Measurements from ENCODE around the gene MAPK8.

The MAPK8 gene

DNA sequence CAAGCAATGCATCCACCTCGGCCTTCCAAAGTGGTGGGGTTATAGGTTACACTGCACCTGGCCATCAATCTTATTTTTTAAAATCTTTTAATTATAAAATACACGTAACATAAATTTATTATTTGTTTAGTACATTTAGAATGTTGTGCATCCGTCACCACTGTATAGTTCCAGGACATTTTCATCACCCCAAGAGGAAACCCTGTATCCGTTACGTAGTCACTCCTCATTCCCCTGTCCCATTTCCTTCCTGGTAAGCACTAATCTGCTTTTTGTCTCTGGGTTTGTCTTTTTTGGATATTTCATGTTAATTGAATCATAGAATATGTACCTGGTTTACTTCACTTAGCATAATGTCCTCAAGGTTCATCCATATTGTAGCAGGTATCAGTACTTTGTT lies 51.2 kb downstream of the MAPK8 start:
- POLR2A ChIA-PET, result no interaction called here
- DNase-seq (ENCODE audit: extremely low spot score), result no peak
- CTCF ChIA-PET, result no interaction called here
- TF ChIP-seq, protein P1, sequence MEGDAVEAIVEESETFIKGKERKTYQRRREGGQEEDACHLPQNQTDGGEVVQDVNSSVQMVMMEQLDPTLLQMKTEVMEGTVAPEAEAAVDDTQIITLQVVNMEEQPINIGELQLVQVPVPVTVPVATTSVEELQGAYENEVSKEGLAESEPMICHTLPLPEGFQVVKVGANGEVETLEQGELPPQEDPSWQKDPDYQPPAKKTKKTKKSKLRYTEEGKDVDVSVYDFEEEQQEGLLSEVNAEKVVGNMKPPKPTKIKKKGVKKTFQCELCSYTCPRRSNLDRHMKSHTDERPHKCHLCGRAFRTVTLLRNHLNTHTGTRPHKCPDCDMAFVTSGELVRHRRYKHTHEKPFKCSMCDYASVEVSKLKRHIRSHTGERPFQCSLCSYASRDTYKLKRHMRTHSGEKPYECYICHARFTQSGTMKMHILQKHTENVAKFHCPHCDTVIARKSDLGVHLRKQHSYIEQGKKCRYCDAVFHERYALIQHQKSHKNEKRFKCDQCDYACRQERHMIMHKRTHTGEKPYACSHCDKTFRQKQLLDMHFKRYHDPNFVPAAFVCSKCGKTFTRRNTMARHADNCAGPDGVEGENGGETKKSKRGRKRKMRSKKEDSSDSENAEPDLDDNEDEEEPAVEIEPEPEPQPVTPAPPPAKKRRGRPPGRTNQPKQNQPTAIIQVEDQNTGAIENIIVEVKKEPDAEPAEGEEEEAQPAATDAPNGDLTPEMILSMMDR (IDR thresholded peaks at IDR 0.05; ENCODE audit: control extremely low read depth, extremely low read depth, low read depth, missing control alignments), result no peak

- no peak for DNase-seq (ENCODE audit: extremely low spot score)
- ChIA-PET POLR2A (no interaction called here), CTCF (no interaction called here)
- TF ChIP-seq, protein P1 (IDR thresholded peaks at IDR 0.05; ENCODE audit: control extremely low read depth, extremely low read depth, low read depth, missing control alignments), result no peak
Measured at GRCh38 chr10:48358162-48358561, 51.7 kb downstream of the MAPK8 start.

- TF ChIP-seq, protein P1 (IDR thresholded peaks at IDR 0.05; ENCODE audit: control extremely low read depth, extremely low read depth, low read depth, missing control alignments), result no peak
- DNase-seq (ENCODE audit: extremely low spot score), result no peak
- ChIA-PET CTCF (interaction anchor here (1.3 kb wide), 1 partner anchor 297 kb away, joined by 8 read pairs; no protein-coding TSS in a partner anchor), POLR2A (no interaction called here)
Measured at GRCh38 chr10:48358838-48359237, 52.4 kb downstream of the MAPK8 start.

DNA sequence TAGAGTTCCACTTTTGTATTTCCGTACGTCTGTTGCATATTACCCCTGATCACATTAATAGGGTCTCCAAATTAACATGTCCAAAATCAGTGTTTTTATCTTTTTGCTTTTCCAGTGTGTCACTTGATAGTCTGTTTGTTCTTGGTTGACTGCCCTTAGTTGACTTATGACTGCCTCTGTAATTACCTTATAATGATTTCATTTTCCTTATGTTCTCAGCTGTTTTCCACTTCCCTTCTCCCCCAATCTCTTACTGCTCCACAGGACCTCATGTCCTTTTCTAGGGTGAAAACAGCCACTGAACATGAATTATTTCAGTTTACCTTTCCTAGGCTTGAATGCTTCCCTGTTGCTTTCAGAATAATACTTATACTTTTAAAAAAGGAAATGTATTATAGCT lies 54.7 kb downstream of the MAPK8 start:
- ChIA-PET POLR2A (no interaction called here), CTCF (interaction anchor here (0.8 to 4.3 kb wide), 8 partner anchors 7 to 295 kb away, joined by 3 to 74 read pairs (median 4); no protein-coding TSS in a partner anchor)
- TF ChIP-seq, protein P1 (IDR thresholded peaks at IDR 0.05; ENCODE audit: control extremely low read depth, extremely low read depth, low read depth, missing control alignments), result no peak
- DNase-seq (ENCODE audit: extremely low spot score), result no peak

- CTCF ChIA-PET, result interaction anchor here (0.6 to 4.3 kb wide), 29 partner anchors 9 to 1148 kb away, joined by 3 to 74 read pairs (median 4); no protein-coding TSS in a partner anchor
- POLR2A ChIA-PET, result interaction anchor here (0.6 kb wide), 1 partner anchor 50 kb away, joined by 3 read pairs; no protein-coding TSS in a partner anchor
- DNase-seq (ENCODE audit: extremely low spot score), result peak; percentile 25
- TF ChIP-seq, protein P1 (IDR thresholded peaks at IDR 0.05; ENCODE audit: control extremely low read depth, extremely low read depth, low read depth, missing control alignments), result peak; percentile 54
Measured at GRCh38 chr10:48363617-48364355, 57.3 kb downstream of the MAPK8 start.

- ChIA-PET CTCF (interaction anchor here (1.0 to 4.3 kb wide), 17 partner anchors 8 to 292 kb away, joined by 3 to 74 read pairs (median 5); no protein-coding TSS in a partner anchor), POLR2A (no interaction called here)
Measured at GRCh38 chr10:48364659-48365405, 58.4 kb downstream of the MAPK8 start.

More at GRCh38 chr10:48364659-48365405, 58.4 kb downstream of the MAPK8 start:
- TF ChIP-seq, protein P1 (IDR thresholded peaks at IDR 0.05; ENCODE audit: control extremely low read depth, extremely low read depth, low read depth, missing control alignments), result no peak
- DNase-seq (ENCODE audit: extremely low spot score), result no peak
